PC-9 (cell line): ENCODE results near the gene RUNX1.

Experiments used
- EZH2 ChIP-seq: fragments of 200-600 bp; sonication (generic); IDR thresholded peaks from 2 replicates; pipeline ENCODE4 v1.8.0; 2017; ENCODE audit warnings: antibody characterized with exemption, low read depth
- TF ChIP-seq, protein P1 (sequence below): fragments of 200-600 bp; sonication (generic); conservative IDR thresholded peaks from 2 replicates; pipeline ENCODE4 v1.6.1; 2017; ENCODE audit warnings: mixed run types, antibody characterized with exemption, mild to moderate bottlenecking, moderate library complexity

DNA sequence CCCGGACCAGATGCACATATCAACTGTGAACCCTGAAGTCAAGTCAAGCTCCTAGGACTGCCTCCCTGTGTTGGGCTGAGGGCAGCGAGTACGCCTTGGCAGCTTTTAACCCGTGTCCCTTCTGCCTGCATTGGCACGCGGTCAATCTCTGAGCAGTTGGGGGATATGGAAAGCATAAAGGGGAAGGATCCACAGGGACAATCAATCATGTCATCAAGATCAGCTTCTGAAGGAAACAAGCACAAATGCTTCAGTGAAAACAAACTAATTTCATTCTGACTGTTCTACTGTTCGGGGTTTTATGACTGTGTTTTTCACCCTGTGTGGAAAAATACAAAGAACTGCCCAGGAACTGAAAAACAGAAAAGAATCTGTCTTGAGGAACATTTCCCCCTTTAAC is 106.2 kb downstream of the RUNX1 start:
- no peak for TF ChIP-seq EZH2
- TF ChIP-seq, protein P1, sequence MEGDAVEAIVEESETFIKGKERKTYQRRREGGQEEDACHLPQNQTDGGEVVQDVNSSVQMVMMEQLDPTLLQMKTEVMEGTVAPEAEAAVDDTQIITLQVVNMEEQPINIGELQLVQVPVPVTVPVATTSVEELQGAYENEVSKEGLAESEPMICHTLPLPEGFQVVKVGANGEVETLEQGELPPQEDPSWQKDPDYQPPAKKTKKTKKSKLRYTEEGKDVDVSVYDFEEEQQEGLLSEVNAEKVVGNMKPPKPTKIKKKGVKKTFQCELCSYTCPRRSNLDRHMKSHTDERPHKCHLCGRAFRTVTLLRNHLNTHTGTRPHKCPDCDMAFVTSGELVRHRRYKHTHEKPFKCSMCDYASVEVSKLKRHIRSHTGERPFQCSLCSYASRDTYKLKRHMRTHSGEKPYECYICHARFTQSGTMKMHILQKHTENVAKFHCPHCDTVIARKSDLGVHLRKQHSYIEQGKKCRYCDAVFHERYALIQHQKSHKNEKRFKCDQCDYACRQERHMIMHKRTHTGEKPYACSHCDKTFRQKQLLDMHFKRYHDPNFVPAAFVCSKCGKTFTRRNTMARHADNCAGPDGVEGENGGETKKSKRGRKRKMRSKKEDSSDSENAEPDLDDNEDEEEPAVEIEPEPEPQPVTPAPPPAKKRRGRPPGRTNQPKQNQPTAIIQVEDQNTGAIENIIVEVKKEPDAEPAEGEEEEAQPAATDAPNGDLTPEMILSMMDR: no peak
